ENCODE data around the gene FAM180B. TPM values are rescaled to one million over a fixed set of nuclear protein-coding genes. Genes with fewer than 3 reads are reported as not detected.

FAM180B gene
- polyA plus RNA-seq, 1 donor from 2014 or later = not detected

- H3K9ac ChIP-seq (ENCODE audit: low read length) = no peak overlapping the region
- no peaks in the 10 kb centered on the region for H3K9me3 ChIP-seq (ENCODE audit: low read length)
- H3K9me2 ChIP-seq (ENCODE audit: insufficient read depth, low read length) = no peaks in the 10 kb centered on the region
- no peak overlapping the region for H3K4me2 ChIP-seq (ENCODE audit: low read length)
- H4K20me1 ChIP-seq (ENCODE audit: insufficient read depth) = no peaks in the 10 kb centered on the region
- H3K27me3 ChIP-seq (ENCODE audit: insufficient read depth, low read depth, low read length) = no peaks in the 10 kb centered on the region
- H3K27ac ChIP-seq (ENCODE audit: low read length) = no peak overlapping the region
- H3K4me3 ChIP-seq (ENCODE audit: low read length) = no peak overlapping the region
- no peaks in the 10 kb centered on the region for H3K79me2 ChIP-seq (replicated peaks; ENCODE audit: insufficient read depth, low read length)
- H2AFZ ChIP-seq (ENCODE audit: low read depth, low read length) = no peak overlapping the region
- no peak for TF ChIP-seq CTCF (IDR thresholded peaks at IDR 0.05; ENCODE audit: poor library complexity, severe bottlenecking)
- no peak for TF ChIP-seq SMC3 (conservative IDR thresholded peaks at IDR 0.05; ENCODE audit: poor library complexity)
- TF ChIP-seq REST (IDR thresholded peaks at IDR 0.05; ENCODE audit: borderline replicate concordance) = no peak
- TF ChIP-seq POLR2AphosphoS5 (IDR thresholded peaks at IDR 0.05) = no peak
- no peak for TF ChIP-seq TAF1 (IDR thresholded peaks at IDR 0.05; ENCODE audit: low read depth)
- no peak for TF ChIP-seq EZH2 (IDR thresholded peaks at IDR 0.05; ENCODE audit: borderline replicate concordance, insufficient read depth, low read length, poor library complexity, severe bottlenecking)
- H3K36me3 ChIP-seq (ENCODE audit: insufficient read depth, low read length) = no peaks in the 10 kb centered on the region
- H3F3A ChIP-seq (ENCODE audit: insufficient read depth, low read length, poor library complexity, severe bottlenecking) = no peaks in the 10 kb centered on the region
Observed at GRCh38 chr11:47609675-47610074, 23.2 kb downstream of the FAM180B start.

GRCh38 chr11:47611348-47611794 is 24.9 kb downstream of the FAM180B start:
- TF ChIP-seq EP300 (conservative IDR thresholded peaks at IDR 0.05; ENCODE audit: poor library complexity, severe bottlenecking) (no peak), POLR2AphosphoS5 (IDR thresholded peaks at IDR 0.05) (no peak), MXI1 (conservative IDR thresholded peaks at IDR 0.05; ENCODE audit: poor library complexity, severe bottlenecking) (no peak), EZH2 (IDR thresholded peaks at IDR 0.05; ENCODE audit: borderline replicate concordance, insufficient read depth, low read length, poor library complexity, severe bottlenecking) (no peak), TAF1 (IDR thresholded peaks at IDR 0.05; ENCODE audit: low read depth) (no peak), CTCF (IDR thresholded peaks at IDR 0.05; ENCODE audit: poor library complexity, severe bottlenecking) (no peak), REST (IDR thresholded peaks at IDR 0.05; ENCODE audit: borderline replicate concordance) (no peak), RAD21 (conservative IDR thresholded peaks at IDR 0.05) (no peak), SMC3 (conservative IDR thresholded peaks at IDR 0.05; ENCODE audit: poor library complexity) (no peak)
- H3K9ac ChIP-seq (ENCODE audit: low read length) = no peak overlapping the region
- H3K4me3 ChIP-seq (ENCODE audit: low read length) = no peak overlapping the region
- H3K27ac ChIP-seq (ENCODE audit: low read length) = no peak overlapping the region
- H2AFZ ChIP-seq (ENCODE audit: low read depth, low read length) = no peak overlapping the region
- H3K27me3 ChIP-seq (ENCODE audit: insufficient read depth, low read depth, low read length) = no peaks in the 10 kb centered on the region
- H3K4me2 ChIP-seq (ENCODE audit: low read length) = no peak overlapping the region
- H4K20me1 ChIP-seq (ENCODE audit: insufficient read depth) = no peaks in the 10 kb centered on the region
- no peaks in the 10 kb centered on the region for H3F3A ChIP-seq (ENCODE audit: insufficient read depth, low read length, poor library complexity, severe bottlenecking)
- H3K79me2 ChIP-seq (replicated peaks; ENCODE audit: insufficient read depth, low read length) = no peaks in the 10 kb centered on the region
- no peaks in the 10 kb centered on the region for H3K9me2 ChIP-seq (ENCODE audit: insufficient read depth, low read length)
- no peaks in the 10 kb centered on the region for H3K36me3 ChIP-seq (ENCODE audit: insufficient read depth, low read length)
- no peaks in the 10 kb centered on the region for H3K9me3 ChIP-seq (ENCODE audit: low read length)
